Panc1 (cell line): ENCODE measurements around the gene ARFGAP1. TPM values are rescaled to one million over a fixed set of nuclear protein-coding genes. Genes with fewer than 3 reads are reported as not detected.

ENCODE experiments used
- ATAC-seq: fragments of 200-7000 bp; cut with Tn5 transposase; 2 replicates; pipeline ENCODE4 v1.9.1; 2020; ENCODE audit warnings: mild to moderate bottlenecking, moderate library complexity
- BruUV-seq: library from RNA; stranded (reverse); fragments of 400-500 nt; replicated peaks from 2 replicates; lab custom pipeline; 2021; lab: Mats Ljungman, UMichigan
- CTCF ChIA-PET: fragments of 300-600 bp; sonication (Branson Sonifier 250); formaldehyde crosslinking; loops from one replicate; lab custom pipeline; 2022; ENCODE audit warnings: antibody characterized with exemption; lab: Charles Lee
- POLR2A ChIA-PET: fragments of 300-600 bp; sonication (Branson Sonifier 250); formaldehyde crosslinking; loops from one replicate; lab custom pipeline; 2022; ENCODE audit warnings: antibody characterized with exemption; lab: Charles Lee
- DNase-seq: peaks from one replicate; pipeline ENCODE4 v3.0.0-alpha.2; 2010; ENCODE audit warnings: low read depth, low spot score
- H3K27ac ChIP-seq: 2 replicates; pipeline ENCODE4 v1.5.1; 2011; ENCODE audit warnings: mild to moderate bottlenecking, low read length, inconsistent platforms
- H3K27me3 ChIP-seq: fragments of 200-500 bp; sonication (Bioruptor generic); 2 replicates; pipeline ENCODE4 v1.6.0; 2014; ENCODE audit warnings: low read length, inconsistent platforms; ENCODE audit not compliant: control insufficient read depth, insufficient read depth
- H3K36me3 ChIP-seq: fragments of 200-500 bp; sonication (Bioruptor generic); 2 replicates; pipeline ENCODE4 v1.5.1; 2014; ENCODE audit warnings: inconsistent platforms, mild to moderate bottlenecking, low read length, moderate library complexity; ENCODE audit not compliant: control insufficient read depth, insufficient read depth
- H3K4me1 ChIP-seq: 2 replicates; pipeline ENCODE4 v1.5.1; 2011; ENCODE audit warnings: inconsistent platforms, mild to moderate bottlenecking, low read length, moderate library complexity; ENCODE audit not compliant: control insufficient read depth, insufficient read depth
- H3K4me3 ChIP-seq, 2 experiments: 2 replicates each; pipeline ENCODE4 v1.5.1; 2011 to 2012; ENCODE audit warnings: low read depth in 2 of 2, low read length in 2 of 2, mild to moderate bottlenecking in 2 of 2, inconsistent platforms in 1 of 2, moderate library complexity in 1 of 2
- H3K9me3 ChIP-seq: fragments of 200-500 bp; sonication (Bioruptor generic); 2 replicates; pipeline ENCODE4 v1.5.1; 2014; ENCODE audit warnings: low read depth, mild to moderate bottlenecking, inconsistent platforms, low read length, moderate library complexity; ENCODE audit not compliant: control insufficient read depth, insufficient read depth
- POLR2AphosphoS5 ChIP-seq: IDR thresholded peaks from 2 replicates; pipeline ENCODE4 v1.6.1; 2012; ENCODE audit warnings: mild to moderate bottlenecking, low read depth, low read length, moderate library complexity
- SIN3A ChIP-seq: IDR thresholded peaks from 2 replicates; pipeline ENCODE4 v1.6.1; 2012; ENCODE audit warnings: low read depth, mild to moderate bottlenecking, low read length, moderate library complexity, borderline replicate concordance; ENCODE audit not compliant: insufficient read depth
- TCF7L2 ChIP-seq: IDR thresholded peaks from 2 replicates; pipeline ENCODE4 v1.6.1; 2011; ENCODE audit warnings: mild to moderate bottlenecking, low read depth, low read length, inconsistent platforms
- in situ Hi-C: cut with HindIII; loops from 2 replicates; pipeline ENCODE4 v1.10.0; 2016; ENCODE audit warnings: low sequenced_read_pairs, low pct_unique_long_range_greater_than_20kb
- intact Hi-C: fragments of 100-400 bp; cut with micrococcal nuclease; formaldehyde crosslinking; loops from one replicate; pipeline ENCODE4 v1.10.0; 2022; ENCODE audit not compliant: unreplicated experiment
- total RNA-seq: library from RNA; stranded (reverse); gene quantifications from one replicate; pipeline ENCODE4 v1.2.1, GENCODE V29; 2021; ENCODE audit not compliant: unreplicated experiment
- TF ChIP-seq, protein P1 (sequence below), 2 experiments: IDR thresholded peaks; 2 replicates each; pipeline ENCODE4 v1.6.1; 2011 to 2012; ENCODE audit warnings: low read depth in 2 of 2, control low read depth in 1 of 2, low read length in 1 of 2, mild to moderate bottlenecking in 1 of 2, moderate library complexity in 1 of 2; ENCODE audit not compliant: insufficient read depth in 1 of 2
- TF ChIP-seq, protein P2 (sequence below): fragments of 450-650 bp; IDR thresholded peaks from 2 replicates; pipeline ENCODE4 v1.5.1; 2017; ENCODE audit warnings: mild to moderate bottlenecking

ARFGAP1 gene
- total RNA-seq, 1 experiment from 2014 or later = 110 TPM

DNA sequence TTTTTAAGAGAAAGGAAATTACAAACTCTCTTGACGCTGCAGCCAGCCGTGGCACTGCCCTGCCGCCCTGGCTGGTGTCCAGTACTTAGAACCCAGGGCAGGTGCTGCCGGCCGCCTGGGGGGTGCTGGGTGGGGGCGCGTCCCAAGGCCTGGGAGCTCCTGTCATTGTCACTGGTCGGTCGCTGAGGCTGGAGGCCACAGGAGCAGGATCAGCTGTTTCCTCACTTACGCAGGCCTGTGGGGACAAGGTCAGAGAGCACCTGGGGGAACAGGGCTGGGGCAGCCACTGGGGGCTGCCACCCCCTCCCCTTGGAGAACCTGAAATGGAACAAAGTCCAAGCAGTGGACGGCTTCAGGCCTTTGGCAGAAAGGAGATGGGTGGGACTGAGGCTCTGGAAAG lies 31.3 kb upstream of the ARFGAP1 start:
- no peaks in the 10 kb centered on the region for H3K9me3 ChIP-seq
- DNase-seq = no peak
- ATAC-seq = no peak
- peaks cover 21% of the 10 kb centered on the region for H3K4me1 ChIP-seq
- no peaks in the 10 kb centered on the region for H3K36me3 ChIP-seq
- intact Hi-C loops (no loop called here), in situ Hi-C loops (no loop called here)
- TF ChIP-seq, protein P1, sequence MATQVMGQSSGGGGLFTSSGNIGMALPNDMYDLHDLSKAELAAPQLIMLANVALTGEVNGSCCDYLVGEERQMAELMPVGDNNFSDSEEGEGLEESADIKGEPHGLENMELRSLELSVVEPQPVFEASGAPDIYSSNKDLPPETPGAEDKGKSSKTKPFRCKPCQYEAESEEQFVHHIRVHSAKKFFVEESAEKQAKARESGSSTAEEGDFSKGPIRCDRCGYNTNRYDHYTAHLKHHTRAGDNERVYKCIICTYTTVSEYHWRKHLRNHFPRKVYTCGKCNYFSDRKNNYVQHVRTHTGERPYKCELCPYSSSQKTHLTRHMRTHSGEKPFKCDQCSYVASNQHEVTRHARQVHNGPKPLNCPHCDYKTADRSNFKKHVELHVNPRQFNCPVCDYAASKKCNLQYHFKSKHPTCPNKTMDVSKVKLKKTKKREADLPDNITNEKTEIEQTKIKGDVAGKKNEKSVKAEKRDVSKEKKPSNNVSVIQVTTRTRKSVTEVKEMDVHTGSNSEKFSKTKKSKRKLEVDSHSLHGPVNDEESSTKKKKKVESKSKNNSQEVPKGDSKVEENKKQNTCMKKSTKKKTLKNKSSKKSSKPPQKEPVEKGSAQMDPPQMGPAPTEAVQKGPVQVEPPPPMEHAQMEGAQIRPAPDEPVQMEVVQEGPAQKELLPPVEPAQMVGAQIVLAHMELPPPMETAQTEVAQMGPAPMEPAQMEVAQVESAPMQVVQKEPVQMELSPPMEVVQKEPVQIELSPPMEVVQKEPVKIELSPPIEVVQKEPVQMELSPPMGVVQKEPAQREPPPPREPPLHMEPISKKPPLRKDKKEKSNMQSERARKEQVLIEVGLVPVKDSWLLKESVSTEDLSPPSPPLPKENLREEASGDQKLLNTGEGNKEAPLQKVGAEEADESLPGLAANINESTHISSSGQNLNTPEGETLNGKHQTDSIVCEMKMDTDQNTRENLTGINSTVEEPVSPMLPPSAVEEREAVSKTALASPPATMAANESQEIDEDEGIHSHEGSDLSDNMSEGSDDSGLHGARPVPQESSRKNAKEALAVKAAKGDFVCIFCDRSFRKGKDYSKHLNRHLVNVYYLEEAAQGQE (IDR thresholded peaks at IDR 0.05; ENCODE audit: insufficient read depth in 1 of 2, low read depth in 2 of 2, low read length in 1 of 2) = no peak
- no peak for TF ChIP-seq TCF7L2
- TF ChIP-seq, protein P2, sequence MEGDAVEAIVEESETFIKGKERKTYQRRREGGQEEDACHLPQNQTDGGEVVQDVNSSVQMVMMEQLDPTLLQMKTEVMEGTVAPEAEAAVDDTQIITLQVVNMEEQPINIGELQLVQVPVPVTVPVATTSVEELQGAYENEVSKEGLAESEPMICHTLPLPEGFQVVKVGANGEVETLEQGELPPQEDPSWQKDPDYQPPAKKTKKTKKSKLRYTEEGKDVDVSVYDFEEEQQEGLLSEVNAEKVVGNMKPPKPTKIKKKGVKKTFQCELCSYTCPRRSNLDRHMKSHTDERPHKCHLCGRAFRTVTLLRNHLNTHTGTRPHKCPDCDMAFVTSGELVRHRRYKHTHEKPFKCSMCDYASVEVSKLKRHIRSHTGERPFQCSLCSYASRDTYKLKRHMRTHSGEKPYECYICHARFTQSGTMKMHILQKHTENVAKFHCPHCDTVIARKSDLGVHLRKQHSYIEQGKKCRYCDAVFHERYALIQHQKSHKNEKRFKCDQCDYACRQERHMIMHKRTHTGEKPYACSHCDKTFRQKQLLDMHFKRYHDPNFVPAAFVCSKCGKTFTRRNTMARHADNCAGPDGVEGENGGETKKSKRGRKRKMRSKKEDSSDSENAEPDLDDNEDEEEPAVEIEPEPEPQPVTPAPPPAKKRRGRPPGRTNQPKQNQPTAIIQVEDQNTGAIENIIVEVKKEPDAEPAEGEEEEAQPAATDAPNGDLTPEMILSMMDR = no peak
- no peak for TF ChIP-seq SIN3A
- no peak for TF ChIP-seq POLR2AphosphoS5
- no peaks in the 10 kb centered on the region for H3K27me3 ChIP-seq
- no peak overlapping the region for H3K4me3 ChIP-seq
- CTCF ChIA-PET = no interaction called here
- no TSS peak for BruUV-seq
- POLR2A ChIA-PET = no interaction called here
- no peak overlapping the region for H3K27ac ChIP-seq

DNA sequence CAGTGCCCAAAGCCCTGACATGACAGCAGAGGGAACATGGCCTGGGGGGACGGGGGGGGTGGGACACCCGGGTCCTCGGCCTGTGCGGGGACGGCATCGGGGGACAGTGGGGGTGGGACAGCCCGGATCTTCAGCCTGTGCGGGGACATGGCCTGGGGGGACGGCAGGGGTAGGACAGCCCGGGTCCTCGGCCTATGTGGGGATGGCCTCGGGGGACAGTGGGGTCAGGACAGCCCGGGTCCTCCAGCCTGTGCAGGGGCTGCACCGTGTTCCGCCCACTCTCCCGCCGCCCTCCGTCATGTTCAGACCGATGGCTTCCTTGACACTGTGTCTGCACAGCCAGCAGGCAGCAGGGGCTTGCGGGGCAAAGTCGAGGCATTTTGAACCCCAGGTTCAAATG lies 29.9 kb upstream of the ARFGAP1 start:
- in situ Hi-C loops (no loop called here), intact Hi-C loops (no loop called here)
- no TSS peak for BruUV-seq
- ATAC-seq (no peak), DNase-seq (no peak)
- ChIA-PET CTCF (interaction anchor here (1.2 to 1.4 kb wide), 2 partner anchors 8 to 19 kb away, joined by 4 to 5 read pairs; no protein-coding TSS in a partner anchor), POLR2A (no interaction called here)
- H3K27ac ChIP-seq = no peak overlapping the region
- H3K36me3 ChIP-seq = no peaks in the 10 kb centered on the region
- TF ChIP-seq SIN3A (no peak), TCF7L2 (no peak), POLR2AphosphoS5 (no peak)
- TF ChIP-seq, protein P1 (IDR thresholded peaks at IDR 0.05; ENCODE audit: insufficient read depth in 1 of 2, low read depth in 2 of 2, low read length in 1 of 2) = no peak
- TF ChIP-seq, protein P2 = no peak
- no peaks in the 10 kb centered on the region for H3K9me3 ChIP-seq
- H3K4me3 ChIP-seq = no peak overlapping the region
- no peaks in the 10 kb centered on the region for H3K27me3 ChIP-seq
- peaks cover 13% of the 10 kb centered on the region for H3K4me1 ChIP-seq
